ENCODE measurements around the gene MEIS1. TPM values are rescaled to one million over a fixed set of nuclear protein-coding genes. Genes with fewer than 3 reads are reported as not detected.

The MEIS1 gene
- total RNA-seq, 1 experiment from 2014 or later = 89.4 TPM

DNA sequence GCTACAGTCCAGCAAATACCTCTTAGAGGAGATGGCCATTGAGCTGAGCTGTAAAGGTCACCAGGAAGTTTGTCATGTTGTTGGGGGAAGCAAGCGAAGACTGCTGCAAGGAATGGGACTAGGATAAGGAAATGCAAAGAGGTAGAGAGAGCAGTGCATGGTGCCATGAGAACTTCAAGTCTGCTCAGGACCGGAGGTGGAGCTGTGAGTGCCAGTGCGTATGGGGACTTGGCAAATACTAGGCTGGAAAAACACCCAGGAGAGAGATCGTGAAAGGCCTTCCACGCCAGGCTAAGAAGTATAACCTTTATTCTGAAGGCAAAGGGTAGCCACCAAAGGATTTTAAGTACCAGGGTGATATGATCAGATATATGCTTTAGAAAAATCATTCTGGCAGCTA is 71.3 kb downstream of the MEIS1 start:
- intact Hi-C loops (cut with micrococcal nuclease; ENCODE audit: unreplicated experiment) = no loop called here
- TF ChIP-seq EZH2 (IDR thresholded peaks at IDR 0.05; ENCODE audit: borderline replicate concordance, low read depth, low read length, poor library complexity, severe bottlenecking) (no peak), CTCF (conservative IDR thresholded peaks at IDR 0.05; ENCODE audit: low read depth, low read length) (no peak)
- no peak overlapping the region for H3K27ac ChIP-seq (ENCODE audit: low read depth, low read length, poor library complexity, severe bottlenecking)
- ChIA-PET POLR2A (ENCODE audit: low non-redundant PET) (no interaction called here), CTCF (no interaction called here)
- no peaks in the 10 kb centered on the region for H3K27me3 ChIP-seq (replicated peaks; ENCODE audit: insufficient read depth, low read depth, low read length, poor library complexity)
- H3K36me3 ChIP-seq (ENCODE audit: insufficient read depth, low read length, poor library complexity, severe bottlenecking) = peaks cover 20% of the 10 kb centered on the region
- no peaks in the 10 kb centered on the region for H3K9me3 ChIP-seq (ENCODE audit: low read depth, low read length, poor library complexity, severe bottlenecking)
- no peak for DNase-seq (ENCODE audit: low spot score)
- peaks cover 36% of the 10 kb centered on the region for H3K4me1 ChIP-seq (ENCODE audit: insufficient read depth, low read length, poor library complexity, severe bottlenecking)
- H3K4me3 ChIP-seq (ENCODE audit: low read depth, low read length, poor library complexity, severe bottlenecking) = no peak overlapping the region
- no TSS peak for BruUV-seq (replicated peaks)

- POLR2A ChIA-PET (ENCODE audit: low non-redundant PET) = no interaction called here
- H3K27ac ChIP-seq (ENCODE audit: low read depth, low read length, poor library complexity, severe bottlenecking) = peak overlapping the region; percentile 25
- H3K4me3 ChIP-seq (ENCODE audit: low read depth, low read length, poor library complexity, severe bottlenecking) = no peak overlapping the region
- intact Hi-C loops (cut with micrococcal nuclease; ENCODE audit: unreplicated experiment) = no loop called here
- H3K4me1 ChIP-seq (ENCODE audit: insufficient read depth, low read length, poor library complexity, severe bottlenecking) = peaks cover 49% of the 10 kb centered on the region
- CTCF ChIA-PET = no interaction called here
- DNase-seq (ENCODE audit: low spot score) = no peak
- H3K27me3 ChIP-seq (replicated peaks; ENCODE audit: insufficient read depth, low read depth, low read length, poor library complexity) = no peaks in the 10 kb centered on the region
- no TSS peak for BruUV-seq (replicated peaks)
- H3K9me3 ChIP-seq (ENCODE audit: low read depth, low read length, poor library complexity, severe bottlenecking) = no peaks in the 10 kb centered on the region
- peaks cover 21% of the 10 kb centered on the region for H3K36me3 ChIP-seq (ENCODE audit: insufficient read depth, low read length, poor library complexity, severe bottlenecking)
- TF ChIP-seq EZH2 (IDR thresholded peaks at IDR 0.05; ENCODE audit: borderline replicate concordance, low read depth, low read length, poor library complexity, severe bottlenecking) (no peak), CTCF (conservative IDR thresholded peaks at IDR 0.05; ENCODE audit: low read depth, low read length) (no peak)
Measured at GRCh38 chr2:66507673-66508201, 72.8 kb downstream of the MEIS1 start.

DNA sequence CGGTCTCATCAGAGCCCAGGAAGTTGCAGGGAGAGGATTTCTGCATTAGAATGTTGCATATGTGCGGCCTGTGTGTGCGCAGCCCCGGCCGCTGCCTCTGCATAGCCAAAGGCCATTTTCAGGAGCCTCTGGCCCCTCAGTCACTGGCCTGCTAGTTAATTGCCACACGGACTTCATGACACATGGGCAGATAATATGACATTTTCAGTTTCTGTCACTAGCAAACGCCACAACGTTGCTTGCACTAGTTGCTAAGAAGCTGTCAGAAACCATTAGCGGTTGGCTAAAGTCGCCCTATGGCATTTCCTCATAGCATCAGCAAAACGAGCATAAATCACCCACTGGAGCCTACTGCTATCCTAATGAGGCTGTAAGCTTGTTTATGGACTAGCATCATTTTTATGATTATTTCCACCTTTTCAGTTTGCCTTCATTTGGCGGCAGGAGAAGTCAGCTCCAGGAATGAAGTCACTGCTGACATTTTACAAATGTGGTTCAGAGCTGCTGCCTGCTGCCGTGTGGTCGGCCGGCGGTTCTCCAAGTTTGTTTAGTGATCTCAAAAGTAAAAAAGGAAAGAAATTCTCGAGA is 73.7 kb downstream of the MEIS1 start:
- H3K4me1 ChIP-seq (ENCODE audit: insufficient read depth, low read length, poor library complexity, severe bottlenecking) = peaks cover 51% of the 10 kb centered on the region
- BruUV-seq (replicated peaks) = no TSS peak
- POLR2A ChIA-PET (ENCODE audit: low non-redundant PET) = no interaction called here
- CTCF ChIA-PET = no interaction called here
- DNase-seq (ENCODE audit: low spot score) = no peak
- no peak overlapping the region for H3K27ac ChIP-seq (ENCODE audit: low read depth, low read length, poor library complexity, severe bottlenecking)
- no peaks in the 10 kb centered on the region for H3K9me3 ChIP-seq (ENCODE audit: low read depth, low read length, poor library complexity, severe bottlenecking)
- H3K4me3 ChIP-seq (ENCODE audit: low read depth, low read length, poor library complexity, severe bottlenecking) = no peak overlapping the region
- peaks cover 12% of the 10 kb centered on the region for H3K36me3 ChIP-seq (ENCODE audit: insufficient read depth, low read length, poor library complexity, severe bottlenecking)
- H3K27me3 ChIP-seq (replicated peaks; ENCODE audit: insufficient read depth, low read depth, low read length, poor library complexity) = no peaks in the 10 kb centered on the region
- TF ChIP-seq EZH2 (IDR thresholded peaks at IDR 0.05; ENCODE audit: borderline replicate concordance, low read depth, low read length, poor library complexity, severe bottlenecking) (no peak), CTCF (conservative IDR thresholded peaks at IDR 0.05; ENCODE audit: low read depth, low read length) (no peak)
- intact Hi-C loops (cut with micrococcal nuclease; ENCODE audit: unreplicated experiment) = no loop called here
